Effector memory CD8-positive, alpha-beta T cell (primary cell): ENCODE results near the gene AS3MT.

Source experiments
- ATAC-seq: fragments of 150-1000 bp; cut with Tn5 transposase; replicated peaks from 2 replicates; pipeline ENCODE4 v1.10.0; 2021; ENCODE audit warnings: mild to moderate bottlenecking, moderate library complexity
- DNase-seq, 3 experiments: peaks; one replicate each; pipeline ENCODE4 v3.0.0; 2021
- H3K27ac Mint-ChIP-seq, 2 donors: one replicate each; pipeline ENCODE4 v1.8.0; 2022; ENCODE audit warnings: mild to moderate bottlenecking in 2 of 2, mixed read lengths in 2 of 2, moderate library complexity in 2 of 2
- H3K27me3 Mint-ChIP-seq, 2 donors: one replicate each; pipeline ENCODE4 v1.8.0; 2022; ENCODE audit warnings: mixed read lengths in 2 of 2
- H3K36me3 Mint-ChIP-seq: one replicate; pipeline ENCODE4 v1.8.0; 2022; ENCODE audit warnings: mild to moderate bottlenecking, moderate library complexity, mixed read lengths; ENCODE audit not compliant: insufficient read depth
- H3K4me1 Mint-ChIP-seq, 2 donors: one replicate each; pipeline ENCODE4 v1.8.0; 2022; ENCODE audit warnings: low read depth in 2 of 2, mixed read lengths in 2 of 2
- H3K4me3 Mint-ChIP-seq, 2 donors: one replicate each; pipeline ENCODE4 v1.8.0; 2022; ENCODE audit warnings: mild to moderate bottlenecking in 2 of 2, mixed read lengths in 2 of 2, moderate library complexity in 2 of 2
- H3K9me3 Mint-ChIP-seq, 2 donors: one replicate each; pipeline ENCODE4 v1.8.0; 2022; ENCODE audit warnings: mixed read lengths in 2 of 2

AS3MT gene

GRCh38 chr10:102870221-102870620 is 951 bp downstream of the AS3MT start:
- peaks cover 6 to 13% of the 10 kb centered on the region in 2 donors for H3K4me1 Mint-ChIP-seq
- H3K27ac Mint-ChIP-seq: no peak overlapping the region
- DNase-seq (no peak), ATAC-seq (no peak)
- H3K27me3 Mint-ChIP-seq: peaks cover 19 to 27% of the 10 kb centered on the region in 2 donors
- no peak overlapping the region for H3K4me3 Mint-ChIP-seq
- peaks cover 7% of the 10 kb centered on the region for H3K36me3 Mint-ChIP-seq
- no peaks in the 10 kb centered on the region for H3K9me3 Mint-ChIP-seq

- H3K4me3 Mint-ChIP-seq: no peak overlapping the region
- no peak overlapping the region for H3K27ac Mint-ChIP-seq
- H3K9me3 Mint-ChIP-seq: no peaks in the 10 kb centered on the region
- no peak for DNase-seq
- peaks cover 3% of the 10 kb centered on the region for H3K36me3 Mint-ChIP-seq
- ATAC-seq: no peak
- peaks cover 6 to 13% of the 10 kb centered on the region in 2 donors for H3K4me1 Mint-ChIP-seq
- peaks cover 19 to 27% of the 10 kb centered on the region in 2 donors for H3K27me3 Mint-ChIP-seq
These were observed 2.9 kb downstream of the AS3MT start for GRCh38 chr10:102872163-102872562.

DNA sequence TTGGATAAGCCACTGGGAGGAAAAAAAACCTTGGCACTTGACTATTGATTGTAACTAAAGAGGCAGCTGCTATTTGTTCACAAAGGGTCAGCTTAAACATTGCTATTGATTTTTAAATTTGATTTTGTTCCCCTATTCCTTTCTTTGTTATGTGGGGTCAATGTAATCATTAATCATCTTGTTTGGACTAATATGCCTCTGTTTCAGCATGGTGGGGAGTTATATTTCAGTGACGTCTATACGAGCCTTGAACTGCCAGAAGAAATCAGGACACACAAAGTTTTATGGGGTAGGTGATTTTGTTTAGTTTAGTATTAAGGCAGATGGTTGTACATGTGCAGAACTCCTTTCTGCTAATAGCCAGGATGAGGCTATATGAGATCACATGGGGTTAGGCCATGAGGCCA is 7.5 kb downstream of the AS3MT start:
- no peak for DNase-seq
- Mint-ChIP-seq H3K4me3 (no peak overlapping the region), H3K27ac (no peak overlapping the region), H3K4me1 (no peaks in the 10 kb centered on the region), H3K36me3 (peaks cover under 1% of the 10 kb centered on the region), H3K27me3 (no peaks in the 10 kb centered on the region), H3K9me3 (no peaks in the 10 kb centered on the region)
- no peak for ATAC-seq

- DNase-seq (no peak), ATAC-seq (no peak)
- H3K4me1 Mint-ChIP-seq: no peaks in the 10 kb centered on the region
- no peak overlapping the region for H3K27ac Mint-ChIP-seq
- H3K27me3 Mint-ChIP-seq: no peaks in the 10 kb centered on the region
- no peaks in the 10 kb centered on the region for H3K9me3 Mint-ChIP-seq
- peaks cover 4% of the 10 kb centered on the region for H3K36me3 Mint-ChIP-seq
- H3K4me3 Mint-ChIP-seq: no peak overlapping the region
These were observed 9.4 kb downstream of the AS3MT start for GRCh38 chr10:102878629-102879028.

DNA sequence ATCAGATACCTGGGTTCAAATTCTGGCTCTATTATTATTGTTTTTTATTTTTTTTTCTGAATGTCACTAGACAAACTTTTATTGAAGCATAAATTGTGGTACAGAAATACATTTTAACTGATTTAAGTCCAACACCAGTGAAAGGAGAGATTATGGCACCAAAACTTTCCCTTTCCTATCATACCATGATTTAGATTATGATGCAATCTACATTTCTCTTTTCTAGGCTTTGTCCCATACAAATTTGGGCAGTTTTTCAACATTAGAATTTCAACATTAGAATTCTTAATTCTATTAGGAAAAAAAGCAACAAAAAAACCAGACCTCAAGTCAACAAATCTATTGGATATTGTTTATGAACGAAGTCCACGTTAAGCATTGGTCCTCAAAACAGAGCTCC is 11.0 kb downstream of the AS3MT start:
- H3K9me3 Mint-ChIP-seq: no peaks in the 10 kb centered on the region
- H3K27ac Mint-ChIP-seq: no peak overlapping the region
- DNase-seq: no peak
- H3K27me3 Mint-ChIP-seq: no peaks in the 10 kb centered on the region
- no peak for ATAC-seq
- no peaks in the 10 kb centered on the region for H3K4me1 Mint-ChIP-seq
- no peak overlapping the region for H3K4me3 Mint-ChIP-seq
- peaks cover 4% of the 10 kb centered on the region for H3K36me3 Mint-ChIP-seq

- H3K27me3 Mint-ChIP-seq: no peaks in the 10 kb centered on the region
These were observed 18.8 kb downstream of the AS3MT start for GRCh38 chr10:102888048-102888447.

DNA sequence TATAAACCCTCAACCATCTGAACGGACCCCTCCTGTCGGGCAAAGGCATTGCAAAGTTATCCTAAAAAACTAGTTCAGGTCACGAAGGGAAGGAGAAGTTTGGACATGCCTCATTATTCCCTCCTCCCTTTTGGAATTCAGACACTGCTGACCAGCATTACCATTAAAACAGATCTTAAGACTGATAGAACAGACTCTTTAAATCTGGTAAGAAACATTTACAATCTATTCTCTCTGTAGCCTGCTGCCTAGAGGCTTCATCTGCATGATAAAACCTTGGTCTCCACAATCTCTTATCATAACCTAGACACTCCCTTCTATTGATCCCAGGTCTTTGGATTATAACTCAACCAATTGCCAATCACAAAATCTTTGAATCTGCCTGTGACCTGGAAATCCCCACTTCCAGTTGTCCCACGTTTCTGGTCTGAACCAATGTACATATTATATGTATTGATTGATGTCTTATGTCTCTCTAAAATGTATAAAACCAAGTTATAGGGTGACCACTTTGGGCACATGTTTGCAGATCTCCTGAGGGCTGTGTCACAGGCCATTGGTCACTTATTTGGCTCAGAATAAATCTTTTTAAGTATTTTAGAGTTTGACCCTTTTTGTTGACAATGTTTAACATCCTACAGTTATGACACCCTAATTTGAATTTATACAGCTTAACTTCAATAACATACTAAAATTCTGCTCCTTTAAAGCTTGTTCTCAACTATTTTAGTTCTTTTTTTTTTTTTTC is 25.4 kb downstream of the AS3MT start:
- Mint-ChIP-seq H3K4me3 (no peak overlapping the region), H3K27me3 (no peaks in the 10 kb centered on the region), H3K9me3 (no peaks in the 10 kb centered on the region), H3K4me1 (no peaks in the 10 kb centered on the region), H3K27ac (no peak overlapping the region), H3K36me3 (peaks cover 4% of the 10 kb centered on the region)
- DNase-seq: no peak
- ATAC-seq: no peak

More at GRCh38 chr10:102888048-102888447, 18.8 kb downstream of the AS3MT start:
- H3K27ac Mint-ChIP-seq: no peak overlapping the region
- peaks cover 4% of the 10 kb centered on the region for H3K36me3 Mint-ChIP-seq
- no peaks in the 10 kb centered on the region for H3K9me3 Mint-ChIP-seq
- ATAC-seq: no peak
- H3K4me3 Mint-ChIP-seq: no peak overlapping the region
- no peaks in the 10 kb centered on the region for H3K4me1 Mint-ChIP-seq
- DNase-seq: no peak

DNA sequence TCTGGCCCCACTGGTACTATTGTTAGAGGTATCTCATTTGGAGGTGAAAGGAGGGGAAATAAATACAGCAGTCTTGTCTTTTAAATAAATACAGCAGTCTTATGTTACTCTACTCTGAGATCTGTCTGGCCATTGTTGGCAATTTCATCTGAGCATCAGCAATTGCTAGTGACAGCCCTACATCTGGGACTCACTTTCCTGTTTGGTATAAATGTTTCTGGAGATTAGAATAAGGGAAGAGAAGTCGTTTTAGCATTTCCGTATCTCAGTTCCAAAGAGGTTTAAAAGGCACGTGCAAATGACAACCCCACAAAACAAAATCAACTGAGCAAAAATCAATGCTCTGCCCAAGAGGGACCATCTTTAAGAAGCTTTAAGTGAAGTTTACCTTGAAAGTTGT is 30.7 kb downstream of the AS3MT start:
- Mint-ChIP-seq H3K27me3 (no peaks in the 10 kb centered on the region), H3K9me3 (no peaks in the 10 kb centered on the region), H3K36me3 (peaks cover 7% of the 10 kb centered on the region), H3K27ac (no peak overlapping the region), H3K4me3 (no peak overlapping the region), H3K4me1 (no peaks in the 10 kb centered on the region)
- DNase-seq (no peak), ATAC-seq (no peak)

GRCh38 chr10:102904346-102904745 is 35.1 kb downstream of the AS3MT start:
- Mint-ChIP-seq H3K4me1 (no peaks in the 10 kb centered on the region), H3K9me3 (no peaks in the 10 kb centered on the region), H3K4me3 (no peak overlapping the region), H3K27ac (no peak overlapping the region), H3K27me3 (no peaks in the 10 kb centered on the region), H3K36me3 (peaks cover 7% of the 10 kb centered on the region)
- DNase-seq (no peak), ATAC-seq (no peak)

DNA sequence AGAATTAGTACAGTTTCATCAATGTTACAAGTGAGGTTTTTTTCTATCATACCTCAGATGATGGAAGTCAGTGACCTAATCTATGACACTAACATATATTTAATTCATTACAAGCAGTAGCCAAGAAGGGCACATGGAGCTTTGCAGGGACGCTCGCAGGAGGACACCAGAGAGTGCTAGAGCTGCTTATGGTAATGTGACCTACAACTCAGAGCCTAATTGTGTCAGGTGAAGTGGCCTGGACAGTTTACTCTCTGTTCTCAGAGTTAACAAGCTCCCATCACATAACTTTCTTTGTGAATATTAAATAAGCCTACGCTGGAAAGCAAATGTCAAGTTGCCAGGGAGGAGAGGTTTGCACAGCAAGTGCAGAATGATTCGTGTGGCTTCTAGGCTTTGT is 37.2 kb downstream of the AS3MT start:
- H3K9me3 Mint-ChIP-seq: no peaks in the 10 kb centered on the region
- ATAC-seq (no peak), DNase-seq (no peak)
- peaks cover 0 to under 1% of the 10 kb centered on the region in 2 donors for H3K27me3 Mint-ChIP-seq
- H3K27ac Mint-ChIP-seq: no peak overlapping the region
- no peak overlapping the region for H3K4me3 Mint-ChIP-seq
- H3K4me1 Mint-ChIP-seq: no peaks in the 10 kb centered on the region
- H3K36me3 Mint-ChIP-seq: no peaks in the 10 kb centered on the region

DNA sequence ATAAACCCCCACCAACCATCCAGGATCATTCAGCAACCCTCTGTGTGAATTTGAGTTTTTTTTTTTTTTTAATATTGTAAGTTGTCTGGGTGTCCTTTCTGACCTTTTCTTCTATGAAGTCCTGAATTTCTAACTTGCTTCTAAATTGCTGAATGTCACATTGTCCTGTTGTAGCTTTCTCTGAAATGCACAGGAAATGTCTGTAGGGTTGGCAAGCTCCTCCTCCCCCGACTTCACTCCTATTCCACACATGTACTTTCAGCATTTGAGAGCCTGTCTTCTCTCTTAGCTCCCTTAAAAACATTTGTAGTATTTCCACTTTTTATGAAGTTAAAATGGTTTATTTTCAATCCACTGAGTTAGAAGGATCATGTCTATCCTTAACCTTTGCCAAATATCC is 45.5 kb downstream of the AS3MT start:
- peaks cover 23 to 30% of the 10 kb centered on the region in 2 donors for H3K27me3 Mint-ChIP-seq
- H3K36me3 Mint-ChIP-seq: peaks cover 6% of the 10 kb centered on the region
- no peaks in the 10 kb centered on the region for H3K9me3 Mint-ChIP-seq
- no peak overlapping the region for H3K4me3 Mint-ChIP-seq
- DNase-seq (no peak), ATAC-seq (no peak)
- H3K27ac Mint-ChIP-seq: no peak overlapping the region
- H3K4me1 Mint-ChIP-seq: peaks cover 10 to 14% of the 10 kb centered on the region in 2 donors

DNA sequence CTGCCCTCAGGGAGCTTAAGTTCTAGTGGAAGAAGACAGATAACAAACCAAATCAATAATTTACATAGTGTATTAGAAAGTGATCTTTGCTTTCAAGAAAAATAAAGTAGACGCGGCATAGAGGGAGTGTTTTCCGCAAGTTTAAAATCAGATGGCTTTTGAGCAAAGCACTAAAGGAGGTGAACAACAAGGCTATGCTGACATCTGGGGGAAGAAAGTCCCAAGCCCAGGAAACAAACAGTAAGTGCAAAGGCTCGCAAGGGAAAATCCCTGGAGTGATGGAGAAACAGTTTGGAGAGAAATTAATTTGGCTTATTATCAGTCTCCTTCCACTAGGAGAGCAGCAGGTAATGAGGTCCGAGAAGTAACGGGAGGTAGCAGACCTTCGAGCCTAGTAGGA is 46.9 kb downstream of the AS3MT start:
- Mint-ChIP-seq H3K27me3 (peaks cover 23 to 30% of the 10 kb centered on the region in 2 donors), H3K36me3 (peaks cover 14% of the 10 kb centered on the region), H3K27ac (no peak overlapping the region), H3K4me3 (peak overlapping the region; percentile 94 to 96), H3K9me3 (no peaks in the 10 kb centered on the region), H3K4me1 (peaks cover 24 to 25% of the 10 kb centered on the region in 2 donors)
- DNase-seq (no peak), ATAC-seq (no peak)

GRCh38 chr10:102917314-102917961 is 48.2 kb downstream of the AS3MT start:
- H3K9me3 Mint-ChIP-seq: no peaks in the 10 kb centered on the region
- ATAC-seq (peak; percentile 59), DNase-seq (peak; percentile 82 to 85 (median 83))
- H3K27ac Mint-ChIP-seq: peak overlapping the region; percentile 93 to 95
- H3K27me3 Mint-ChIP-seq: peaks cover 13 to 24% of the 10 kb centered on the region in 2 donors
- peak overlapping the region; percentile 94 to 96 for H3K4me3 Mint-ChIP-seq
- H3K4me1 Mint-ChIP-seq: peaks cover 28 to 34% of the 10 kb centered on the region in 2 donors
- peaks cover 14% of the 10 kb centered on the region for H3K36me3 Mint-ChIP-seq
